DOHH2 (cell line): ENCODE data around the gene RPS14.

Source experiments
- EZH2phosphoT487 ChIP-seq: fragments of 200-600 bp; sonication (generic); IDR thresholded peaks from 2 replicates; pipeline ENCODE4 v1.6.1; 2017; ENCODE audit warnings: borderline replicate concordance, mild to moderate bottlenecking, antibody characterized with exemption, low read length, moderate library complexity, mixed read lengths
- TF ChIP-seq, protein P1 (sequence below): fragments of 200-600 bp; sonication (generic); IDR thresholded peaks from one replicate; pipeline ENCODE4 v1.5.1; 2014; ENCODE audit warnings: antibody characterized with exemption, mild to moderate bottlenecking, low read depth, low read length; ENCODE audit not compliant: poor library complexity, severe bottlenecking

GRCh38 chr5:150486402-150487198 is 37.1 kb upstream of the RPS14 start:
- TF ChIP-seq, protein P1, sequence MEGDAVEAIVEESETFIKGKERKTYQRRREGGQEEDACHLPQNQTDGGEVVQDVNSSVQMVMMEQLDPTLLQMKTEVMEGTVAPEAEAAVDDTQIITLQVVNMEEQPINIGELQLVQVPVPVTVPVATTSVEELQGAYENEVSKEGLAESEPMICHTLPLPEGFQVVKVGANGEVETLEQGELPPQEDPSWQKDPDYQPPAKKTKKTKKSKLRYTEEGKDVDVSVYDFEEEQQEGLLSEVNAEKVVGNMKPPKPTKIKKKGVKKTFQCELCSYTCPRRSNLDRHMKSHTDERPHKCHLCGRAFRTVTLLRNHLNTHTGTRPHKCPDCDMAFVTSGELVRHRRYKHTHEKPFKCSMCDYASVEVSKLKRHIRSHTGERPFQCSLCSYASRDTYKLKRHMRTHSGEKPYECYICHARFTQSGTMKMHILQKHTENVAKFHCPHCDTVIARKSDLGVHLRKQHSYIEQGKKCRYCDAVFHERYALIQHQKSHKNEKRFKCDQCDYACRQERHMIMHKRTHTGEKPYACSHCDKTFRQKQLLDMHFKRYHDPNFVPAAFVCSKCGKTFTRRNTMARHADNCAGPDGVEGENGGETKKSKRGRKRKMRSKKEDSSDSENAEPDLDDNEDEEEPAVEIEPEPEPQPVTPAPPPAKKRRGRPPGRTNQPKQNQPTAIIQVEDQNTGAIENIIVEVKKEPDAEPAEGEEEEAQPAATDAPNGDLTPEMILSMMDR = no peak
- no peak for TF ChIP-seq EZH2phosphoT487
